ENCODE results near the gene GSTA2.

DNA sequence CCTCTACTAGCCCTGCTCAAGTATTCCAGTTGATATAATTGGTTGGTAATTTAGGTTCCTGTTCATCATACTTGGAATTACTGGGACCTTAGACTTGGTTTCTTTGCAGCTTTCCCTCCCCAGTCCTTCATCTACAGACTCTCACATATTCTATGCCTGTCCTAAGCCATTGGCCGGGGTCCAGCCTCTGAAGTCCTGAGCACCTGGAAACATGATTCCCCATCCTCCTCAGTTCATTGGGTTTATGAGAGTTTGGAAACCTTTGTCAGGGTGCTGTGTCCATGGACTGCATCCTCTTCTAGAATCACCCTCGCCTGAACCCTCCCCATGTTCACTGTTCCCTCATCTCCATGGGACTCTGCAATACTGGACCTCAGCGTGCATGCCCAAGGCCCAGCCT, 8.8 kb downstream of the GSTA2 start:
- TF ChIP-seq CTCF (IDR thresholded peaks at IDR 0.05) (no peak), POLR2A (IDR thresholded peaks at IDR 0.05) (no peak)
